ENCODE results near the gene ESPN. TPM values are rescaled to one million over a fixed set of nuclear protein-coding genes. Genes with fewer than 3 reads are reported as not detected.

ESPN gene
- total and polyA plus RNA-seq, 2 of the 8 experiments (the other 6 are each of a cell fraction or from before 2014, with no cell fraction given): 5.2 to 16.3 TPM

DNA sequence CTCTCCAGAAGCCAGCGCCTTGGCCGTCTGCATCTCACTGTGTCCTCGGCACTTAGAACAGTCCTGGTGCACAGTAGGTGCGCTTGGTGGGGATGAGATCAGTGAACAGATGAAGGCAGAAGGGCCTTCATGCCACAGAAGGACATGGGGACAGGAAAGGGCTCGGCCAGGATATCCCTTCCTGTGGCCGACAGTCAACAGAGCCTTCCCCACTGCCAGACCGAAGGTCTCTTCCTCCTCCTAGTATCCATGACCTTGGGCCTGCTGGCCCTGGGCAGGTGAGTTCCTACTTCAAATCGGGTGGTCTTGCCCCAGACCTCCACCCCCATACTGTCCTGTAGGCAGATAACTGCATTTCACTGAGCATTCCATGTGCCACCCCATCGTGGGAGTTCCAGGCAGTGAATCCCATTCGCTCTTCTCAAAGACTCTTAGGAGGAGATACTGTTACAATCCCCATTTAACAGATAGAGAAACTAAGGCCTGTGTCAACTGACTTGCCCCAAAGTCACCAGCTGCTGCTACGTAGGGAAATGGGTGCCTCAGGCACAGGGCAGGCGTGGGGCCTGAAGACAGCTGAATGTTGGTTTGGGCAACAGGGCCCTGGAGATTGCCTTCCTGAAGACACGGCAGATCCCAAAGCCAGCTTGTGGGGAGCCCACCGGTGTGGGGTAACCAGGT lies 63.4 kb downstream of the ESPN start (continued):
- TF ChIP-seq, protein P1, sequence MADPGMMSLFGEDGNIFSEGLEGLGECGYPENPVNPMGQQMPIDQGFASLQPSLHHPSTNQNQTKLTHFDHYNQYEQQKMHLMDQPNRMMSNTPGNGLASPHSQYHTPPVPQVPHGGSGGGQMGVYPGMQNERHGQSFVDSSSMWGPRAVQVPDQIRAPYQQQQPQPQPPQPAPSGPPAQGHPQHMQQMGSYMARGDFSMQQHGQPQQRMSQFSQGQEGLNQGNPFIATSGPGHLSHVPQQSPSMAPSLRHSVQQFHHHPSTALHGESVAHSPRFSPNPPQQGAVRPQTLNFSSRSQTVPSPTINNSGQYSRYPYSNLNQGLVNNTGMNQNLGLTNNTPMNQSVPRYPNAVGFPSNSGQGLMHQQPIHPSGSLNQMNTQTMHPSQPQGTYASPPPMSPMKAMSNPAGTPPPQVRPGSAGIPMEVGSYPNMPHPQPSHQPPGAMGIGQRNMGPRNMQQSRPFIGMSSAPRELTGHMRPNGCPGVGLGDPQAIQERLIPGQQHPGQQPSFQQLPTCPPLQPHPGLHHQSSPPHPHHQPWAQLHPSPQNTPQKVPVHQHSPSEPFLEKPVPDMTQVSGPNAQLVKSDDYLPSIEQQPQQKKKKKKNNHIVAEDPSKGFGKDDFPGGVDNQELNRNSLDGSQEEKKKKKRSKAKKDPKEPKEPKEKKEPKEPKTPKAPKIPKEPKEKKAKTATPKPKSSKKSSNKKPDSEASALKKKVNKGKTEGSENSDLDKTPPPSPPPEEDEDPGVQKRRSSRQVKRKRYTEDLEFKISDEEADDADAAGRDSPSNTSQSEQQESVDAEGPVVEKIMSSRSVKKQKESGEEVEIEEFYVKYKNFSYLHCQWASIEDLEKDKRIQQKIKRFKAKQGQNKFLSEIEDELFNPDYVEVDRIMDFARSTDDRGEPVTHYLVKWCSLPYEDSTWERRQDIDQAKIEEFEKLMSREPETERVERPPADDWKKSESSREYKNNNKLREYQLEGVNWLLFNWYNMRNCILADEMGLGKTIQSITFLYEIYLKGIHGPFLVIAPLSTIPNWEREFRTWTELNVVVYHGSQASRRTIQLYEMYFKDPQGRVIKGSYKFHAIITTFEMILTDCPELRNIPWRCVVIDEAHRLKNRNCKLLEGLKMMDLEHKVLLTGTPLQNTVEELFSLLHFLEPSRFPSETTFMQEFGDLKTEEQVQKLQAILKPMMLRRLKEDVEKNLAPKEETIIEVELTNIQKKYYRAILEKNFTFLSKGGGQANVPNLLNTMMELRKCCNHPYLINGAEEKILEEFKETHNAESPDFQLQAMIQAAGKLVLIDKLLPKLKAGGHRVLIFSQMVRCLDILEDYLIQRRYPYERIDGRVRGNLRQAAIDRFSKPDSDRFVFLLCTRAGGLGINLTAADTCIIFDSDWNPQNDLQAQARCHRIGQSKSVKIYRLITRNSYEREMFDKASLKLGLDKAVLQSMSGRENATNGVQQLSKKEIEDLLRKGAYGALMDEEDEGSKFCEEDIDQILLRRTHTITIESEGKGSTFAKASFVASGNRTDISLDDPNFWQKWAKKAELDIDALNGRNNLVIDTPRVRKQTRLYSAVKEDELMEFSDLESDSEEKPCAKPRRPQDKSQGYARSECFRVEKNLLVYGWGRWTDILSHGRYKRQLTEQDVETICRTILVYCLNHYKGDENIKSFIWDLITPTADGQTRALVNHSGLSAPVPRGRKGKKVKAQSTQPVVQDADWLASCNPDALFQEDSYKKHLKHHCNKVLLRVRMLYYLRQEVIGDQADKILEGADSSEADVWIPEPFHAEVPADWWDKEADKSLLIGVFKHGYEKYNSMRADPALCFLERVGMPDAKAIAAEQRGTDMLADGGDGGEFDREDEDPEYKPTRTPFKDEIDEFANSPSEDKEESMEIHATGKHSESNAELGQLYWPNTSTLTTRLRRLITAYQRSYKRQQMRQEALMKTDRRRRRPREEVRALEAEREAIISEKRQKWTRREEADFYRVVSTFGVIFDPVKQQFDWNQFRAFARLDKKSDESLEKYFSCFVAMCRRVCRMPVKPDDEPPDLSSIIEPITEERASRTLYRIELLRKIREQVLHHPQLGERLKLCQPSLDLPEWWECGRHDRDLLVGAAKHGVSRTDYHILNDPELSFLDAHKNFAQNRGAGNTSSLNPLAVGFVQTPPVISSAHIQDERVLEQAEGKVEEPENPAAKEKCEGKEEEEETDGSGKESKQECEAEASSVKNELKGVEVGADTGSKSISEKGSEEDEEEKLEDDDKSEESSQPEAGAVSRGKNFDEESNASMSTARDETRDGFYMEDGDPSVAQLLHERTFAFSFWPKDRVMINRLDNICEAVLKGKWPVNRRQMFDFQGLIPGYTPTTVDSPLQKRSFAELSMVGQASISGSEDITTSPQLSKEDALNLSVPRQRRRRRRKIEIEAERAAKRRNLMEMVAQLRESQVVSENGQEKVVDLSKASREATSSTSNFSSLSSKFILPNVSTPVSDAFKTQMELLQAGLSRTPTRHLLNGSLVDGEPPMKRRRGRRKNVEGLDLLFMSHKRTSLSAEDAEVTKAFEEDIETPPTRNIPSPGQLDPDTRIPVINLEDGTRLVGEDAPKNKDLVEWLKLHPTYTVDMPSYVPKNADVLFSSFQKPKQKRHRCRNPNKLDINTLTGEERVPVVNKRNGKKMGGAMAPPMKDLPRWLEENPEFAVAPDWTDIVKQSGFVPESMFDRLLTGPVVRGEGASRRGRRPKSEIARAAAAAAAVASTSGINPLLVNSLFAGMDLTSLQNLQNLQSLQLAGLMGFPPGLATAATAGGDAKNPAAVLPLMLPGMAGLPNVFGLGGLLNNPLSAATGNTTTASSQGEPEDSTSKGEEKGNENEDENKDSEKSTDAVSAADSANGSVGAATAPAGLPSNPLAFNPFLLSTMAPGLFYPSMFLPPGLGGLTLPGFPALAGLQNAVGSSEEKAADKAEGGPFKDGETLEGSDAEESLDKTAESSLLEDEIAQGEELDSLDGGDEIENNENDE (IDR thresholded peaks at IDR 0.05; ENCODE audit: insufficient replicate concordance, low read length): no peak
- TF ChIP-seq SAP30 (IDR thresholded peaks at IDR 0.05; ENCODE audit: insufficient read depth, insufficient replicate concordance, low read length): no peak
- no peak for TF ChIP-seq NRF1 (IDR thresholded peaks at IDR 0.05; ENCODE audit: low read depth, low read length)
- no peak for TF ChIP-seq GABPA (IDR thresholded peaks at IDR 0.05; ENCODE audit: borderline replicate concordance, insufficient read depth, low read length)

Data from H1 (cell line).